Urinary bladder (tissue), 4 donors: Measurements from ENCODE around the gene SNRPN. TPM values are rescaled to one million over a fixed set of nuclear protein-coding genes. Genes with fewer than 3 reads are reported as not detected.
"Not testable (repeated sequence)": the region's sequence is repeated elsewhere in the genome, so short reads cannot be mapped to it uniquely, and the experiment has no call there.

Source experiments
- DNase-seq: peaks from one replicate; pipeline ENCODE4 v3.0.0-alpha.2; 2015; ENCODE audit errors: extremely low spot score
- H3K27ac ChIP-seq: one replicate; pipeline ENCODE4 v1.5.1; 2013; ENCODE audit warnings: low read depth, mild to moderate bottlenecking, moderate library complexity
- H3K36me3 ChIP-seq: one replicate; pipeline ENCODE4 v1.6.1; 2013; ENCODE audit warnings: mild to moderate bottlenecking, moderate library complexity; ENCODE audit not compliant: insufficient read depth
- H3K4me1 ChIP-seq: one replicate; pipeline ENCODE4 v1.6.1; 2013; ENCODE audit warnings: mild to moderate bottlenecking, moderate library complexity; ENCODE audit not compliant: insufficient read depth
- H3K4me3 ChIP-seq: one replicate; pipeline ENCODE4 v1.5.1; 2013; ENCODE audit warnings: low read depth, low read length
- WGBS: extraction: QIAGEN DNeasy Blood & Tissue Kit; methylation state at CpG from one replicate; pipeline ENCODE4 v1.1.7; 2013; 5-methylcytosine and 5-hydroxymethylcytosine counted together
- polyA plus RNA-seq: library from polyadenylated mRNA; stranded (reverse); fragments of 200-250 nt; gene quantifications from one replicate; pipeline ENCODE4 v1.2.3, GENCODE V29; 2013
- total RNA-seq: library from RNA; depleted of rRNA; stranded (reverse); fragments of >200 nt; gene quantifications from one replicate; pipeline ENCODE4 v1.2.3, GENCODE V29; 2014
- donor health status: healthy with polysubstance abuse.
- donor health status: healthy.

Gene SNRPN
- total RNA-seq: 98.8 TPM
- 130 TPM for polyA plus RNA-seq

DNA sequence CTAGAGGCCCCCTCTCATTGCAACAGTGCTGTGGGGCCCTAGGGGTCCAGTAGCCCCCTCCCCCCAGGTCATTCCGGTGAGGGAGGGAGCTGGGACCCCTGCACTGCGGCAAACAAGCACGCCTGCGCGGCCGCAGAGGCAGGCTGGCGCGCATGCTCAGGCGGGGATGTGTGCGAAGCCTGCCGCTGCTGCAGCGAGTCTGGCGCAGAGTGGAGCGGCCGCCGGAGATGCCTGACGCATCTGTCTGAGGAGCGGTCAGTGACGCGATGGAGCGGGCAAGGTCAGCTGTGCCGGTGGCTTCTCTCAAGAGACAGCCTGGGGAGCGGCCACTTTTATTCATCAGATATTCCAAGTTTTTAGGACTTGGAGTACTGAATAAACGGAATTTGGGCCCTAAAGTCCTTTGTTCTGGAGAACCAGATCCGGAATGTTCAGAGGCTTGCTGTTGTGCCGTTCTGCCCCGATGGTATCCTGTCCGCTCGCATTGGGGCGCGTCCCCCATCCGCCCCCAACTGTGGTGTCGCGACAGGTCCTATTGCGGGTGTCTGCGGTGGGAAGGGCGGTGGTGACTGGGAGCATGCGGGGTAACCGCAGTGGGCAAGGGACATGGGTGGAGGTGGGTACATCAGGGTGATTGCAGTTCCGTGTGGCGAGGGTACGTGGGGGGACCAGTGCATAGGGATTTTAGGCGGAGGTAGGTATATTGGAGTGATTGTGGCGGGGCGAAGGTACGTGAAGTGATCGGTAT is at the start of gene SNRPN, which contains the start of gene SNURF:
Gene SNRPN (plus strand): TSS at position 205 of the 748 bp plus-strand sequence. CDS start 19,467 bp downstream, outside the sequence.
Gene SNURF (plus strand): TSS at position 205 of the 748 bp plus-strand sequence. CDS start 62 bp downstream, at position 267.
- Histone ChIP-seq H3K36me3 (no peaks in the 10 kb centered on the region), H3K27ac (peak within 1 kb of the TSS; percentile 95), H3K4me3 (peak within 1 kb of the TSS; percentile 74), H3K4me1 (no peaks in the 10 kb centered on the region)
- 48% methylated on average over 47 of the region's 47 CpGs for WGBS
- DNase-seq: peak; percentile 10

DNA sequence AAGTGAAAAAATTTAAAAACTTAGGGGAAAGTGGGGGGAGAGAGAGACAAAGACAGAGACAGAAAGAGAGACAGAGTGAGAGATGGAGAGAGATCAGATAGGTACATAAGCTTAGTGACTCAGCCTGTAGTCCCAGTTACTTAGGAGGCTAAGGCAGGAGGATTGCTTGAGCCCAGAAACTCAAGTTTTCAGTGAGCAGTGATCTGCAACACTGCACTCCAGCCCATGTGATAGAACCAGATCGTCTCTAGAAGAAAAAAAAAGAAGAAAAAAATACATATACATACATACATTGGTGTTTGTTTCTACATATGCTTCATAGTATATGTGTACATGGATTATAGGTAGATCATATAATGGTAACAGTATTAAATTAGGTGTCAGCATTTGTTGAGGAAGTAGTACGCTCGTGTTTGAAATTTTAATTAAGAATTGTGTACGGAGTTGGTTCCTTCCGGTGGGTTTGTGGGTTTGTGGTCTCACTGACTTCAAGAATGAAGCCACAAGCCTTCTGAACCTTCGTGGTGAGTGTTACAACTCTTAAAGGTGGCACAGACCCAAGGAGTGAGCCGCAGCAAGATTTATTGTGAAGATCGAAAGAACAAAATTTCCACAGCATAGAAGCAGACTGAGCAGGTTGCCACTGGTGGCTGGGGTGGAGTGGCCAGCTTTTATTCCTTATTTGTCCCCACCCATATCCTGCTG is 38.3 kb upstream of the SNRPN start:
- DNase-seq: no peak
- H3K36me3 ChIP-seq: no peaks in the 10 kb centered on the region
- no peaks in the 10 kb centered on the region for H3K4me1 ChIP-seq
- H3K27ac ChIP-seq: no peak overlapping the region
- H3K4me3 ChIP-seq: no peak overlapping the region
- WGBS: 81% methylated on average over 8 of the region's 8 CpGs

DNA sequence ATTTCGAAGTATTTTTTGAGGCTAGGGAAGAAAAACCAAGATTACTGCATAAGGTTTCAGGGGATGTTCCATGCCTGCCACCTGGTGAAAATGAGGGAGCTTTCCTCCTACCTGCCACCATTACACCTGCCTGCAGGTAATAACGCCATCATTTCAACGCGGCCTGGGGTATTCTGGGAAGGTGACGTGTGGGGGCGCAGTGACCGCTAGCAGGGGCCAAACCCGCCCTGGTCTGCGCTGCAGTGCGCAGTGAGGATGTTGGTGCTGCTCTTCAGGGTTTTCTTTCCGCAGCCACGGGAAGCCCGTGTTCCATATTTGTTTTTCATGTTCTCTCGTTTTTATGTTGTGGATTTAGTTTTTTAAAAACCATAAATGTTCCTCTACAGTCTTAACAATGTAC is 37.4 kb upstream of the SNRPN start:
- no peak for DNase-seq
- Histone ChIP-seq H3K27ac (no peak overlapping the region), H3K36me3 (no peaks in the 10 kb centered on the region), H3K4me3 (no peak overlapping the region), H3K4me1 (no peaks in the 10 kb centered on the region)
- WGBS: 89% methylated on average over 14 of the region's 14 CpGs

DNA sequence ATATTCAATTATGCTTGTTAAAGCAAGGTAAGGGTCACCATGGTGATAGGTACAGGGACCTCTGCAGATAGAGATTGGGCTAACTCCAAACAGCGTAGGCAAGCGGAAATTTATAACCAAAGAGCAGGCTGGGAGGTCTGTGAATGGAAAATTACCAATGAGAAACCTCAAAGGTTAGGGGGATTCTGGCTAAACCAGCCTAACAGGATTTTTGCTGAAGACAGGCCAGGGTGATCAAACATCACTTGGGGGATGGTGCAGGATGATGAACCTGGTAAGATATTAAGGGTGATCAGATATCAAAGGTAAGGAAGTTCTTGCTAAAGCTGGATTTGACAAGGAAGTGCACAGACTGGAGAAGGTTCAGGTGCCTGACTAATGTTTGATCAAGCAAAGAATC is 35.3 kb upstream of the SNRPN start:
- WGBS: 76% methylated on average over 2 of the region's 2 CpGs
- no peak for DNase-seq
- Histone ChIP-seq H3K36me3 (no peaks in the 10 kb centered on the region), H3K4me1 (no peaks in the 10 kb centered on the region), H3K27ac (no peak overlapping the region), H3K4me3 (no peak overlapping the region)

DNA sequence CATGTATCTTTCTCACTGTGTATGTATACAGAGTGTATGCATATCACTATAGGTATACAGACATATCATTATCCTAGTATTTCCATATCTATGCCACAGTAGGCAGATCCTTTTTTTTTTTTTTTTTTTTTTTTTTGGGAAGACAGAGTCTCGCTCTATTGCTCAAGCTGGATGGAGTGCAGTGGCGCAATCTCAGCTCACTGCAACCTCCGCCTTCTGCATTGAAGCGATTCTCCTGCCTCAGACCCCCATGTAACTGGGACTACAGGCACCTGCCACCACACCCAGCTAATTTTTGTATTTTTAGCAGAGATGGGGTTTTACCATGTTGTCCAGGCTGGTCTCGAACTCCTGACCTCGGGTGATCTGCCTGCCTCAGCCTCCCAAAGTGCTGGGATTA is 32.0 kb upstream of the SNRPN start:
- H3K27ac ChIP-seq, H3K4me3 ChIP-seq, H3K4me1 ChIP-seq, DNase-seq, H3K36me3 ChIP-seq: not testable (repeated sequence)
- 84% methylated on average over 6 of the region's 6 CpGs for WGBS

DNA sequence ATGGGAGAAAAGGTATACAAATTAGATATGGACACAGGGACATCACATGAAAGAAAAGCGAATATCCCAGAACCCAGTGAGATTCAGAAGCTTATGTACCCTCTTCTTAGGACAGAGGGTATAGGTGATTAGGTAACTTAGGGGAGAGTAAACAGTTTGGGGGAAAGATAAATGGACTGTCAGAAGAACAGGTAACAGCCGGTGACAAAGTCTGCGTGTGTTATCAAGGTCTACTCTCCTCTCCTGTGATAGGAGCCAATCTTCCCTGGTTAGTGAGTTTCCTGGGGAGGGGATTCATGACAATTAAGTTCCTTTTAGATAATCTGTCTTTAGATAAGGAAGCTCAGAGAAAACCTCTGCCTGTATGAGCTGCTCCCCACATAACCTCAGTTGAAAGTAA is 30.6 kb upstream of the SNRPN start:
- no peak overlapping the region for H3K27ac ChIP-seq
- WGBS: 78% methylated on average over 3 of the region's 3 CpGs

DNA sequence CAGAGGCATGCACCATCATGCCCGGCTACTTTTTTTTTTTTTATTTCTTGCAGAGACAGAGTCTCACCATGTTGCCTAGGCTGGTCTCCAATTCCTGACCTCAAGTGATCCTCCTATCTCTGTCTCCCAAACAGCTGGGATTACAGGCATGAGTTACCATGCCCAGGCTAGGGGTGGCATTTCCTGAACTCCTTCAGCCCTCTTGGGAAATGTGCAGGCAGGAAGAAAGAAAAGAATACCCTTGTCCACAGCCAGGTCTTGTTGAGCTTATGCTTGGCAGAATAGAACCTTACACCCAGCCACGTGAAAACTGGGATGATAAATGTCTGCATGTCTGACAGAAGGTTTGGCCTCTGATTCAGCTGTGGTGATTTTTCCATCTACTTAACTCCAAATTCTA is 30.2 kb upstream of the SNRPN start:
- no peaks in the 10 kb centered on the region for H3K4me1 ChIP-seq
- WGBS: 62% methylated on average over 2 of the region's 2 CpGs

More for the DNA sequence above, 30.6 kb upstream of the SNRPN start:
- Histone ChIP-seq H3K4me3 (no peak overlapping the region), H3K4me1 (no peaks in the 10 kb centered on the region), H3K36me3 (no peaks in the 10 kb centered on the region)
- no peak for DNase-seq

DNA sequence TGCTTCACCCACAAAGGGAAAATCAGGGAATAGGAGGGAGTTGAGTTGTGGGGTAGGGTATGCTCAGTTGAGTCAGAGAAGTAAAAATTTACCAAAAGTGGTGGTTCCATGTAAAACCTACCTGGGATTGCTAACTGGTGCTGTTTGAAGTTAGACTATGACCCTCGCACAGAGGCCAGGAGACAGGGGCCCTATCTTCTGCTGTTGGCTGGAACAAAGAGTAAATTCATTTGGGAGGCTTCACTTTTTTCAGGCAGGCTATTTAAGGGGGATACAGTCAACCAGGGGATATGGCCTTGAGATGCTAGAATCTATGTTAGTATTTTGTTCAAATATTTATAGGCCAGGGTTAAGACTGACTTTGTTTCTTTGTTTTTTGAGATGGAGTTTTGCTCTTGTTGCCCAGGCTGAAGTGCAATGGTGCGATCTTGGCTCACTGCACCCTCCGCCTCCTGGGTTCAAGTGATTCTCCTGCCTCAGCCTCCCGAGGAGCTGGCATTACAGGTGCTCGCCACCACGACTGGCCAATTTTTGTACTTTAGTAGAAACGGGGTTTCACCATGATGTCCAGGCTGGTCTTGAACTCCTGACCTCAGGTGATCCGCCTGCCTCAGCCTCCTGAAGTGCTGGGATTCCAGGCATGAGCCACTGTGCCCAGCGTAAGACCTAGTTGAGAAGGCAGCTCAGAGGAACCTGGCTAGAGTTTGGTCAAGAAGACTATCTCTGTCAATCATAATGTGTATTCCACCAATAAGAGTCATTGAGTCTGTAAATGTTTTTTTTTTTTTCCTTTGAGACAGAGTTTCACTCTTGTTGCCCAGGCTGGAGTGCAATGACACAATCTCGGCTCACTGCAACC is 22.7 kb upstream of the SNRPN start:
- not testable (repeated sequence) for H3K4me3 ChIP-seq, H3K36me3 ChIP-seq, DNase-seq, H3K27ac ChIP-seq, H3K4me1 ChIP-seq
- WGBS: 85% methylated on average over 10 of the region's 10 CpGs

More for the DNA sequence above, 30.2 kb upstream of the SNRPN start:
- no peaks in the 10 kb centered on the region for H3K36me3 ChIP-seq
- H3K27ac ChIP-seq: no peak overlapping the region
- no peak overlapping the region for H3K4me3 ChIP-seq
- no peak for DNase-seq

DNA sequence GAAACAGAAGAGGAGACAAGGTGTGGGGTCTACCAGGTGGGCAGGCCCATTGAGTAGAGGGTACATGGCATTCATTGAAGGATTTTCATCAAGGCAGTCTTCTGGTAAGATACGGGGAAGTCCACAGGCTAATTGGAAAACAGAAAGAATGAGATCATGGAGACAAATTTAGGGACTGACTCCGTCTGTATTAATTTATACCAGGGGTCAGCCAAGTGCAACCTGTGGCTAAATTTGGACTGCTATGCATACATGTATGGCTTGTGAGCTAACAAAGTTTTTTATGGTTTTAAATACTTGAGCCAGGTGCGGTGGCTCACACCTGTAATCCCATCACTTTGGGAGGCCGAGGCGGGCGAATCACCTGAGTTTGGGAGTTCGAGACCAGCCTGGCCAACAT is 21.1 kb upstream of the SNRPN start:
- Histone ChIP-seq H3K4me3 (no peak overlapping the region), H3K4me1 (no peaks in the 10 kb centered on the region), H3K36me3 (no peaks in the 10 kb centered on the region), H3K27ac (no peak overlapping the region)
- WGBS: 85% methylated on average over 7 of the region's 7 CpGs
- DNase-seq: no peak

DNA sequence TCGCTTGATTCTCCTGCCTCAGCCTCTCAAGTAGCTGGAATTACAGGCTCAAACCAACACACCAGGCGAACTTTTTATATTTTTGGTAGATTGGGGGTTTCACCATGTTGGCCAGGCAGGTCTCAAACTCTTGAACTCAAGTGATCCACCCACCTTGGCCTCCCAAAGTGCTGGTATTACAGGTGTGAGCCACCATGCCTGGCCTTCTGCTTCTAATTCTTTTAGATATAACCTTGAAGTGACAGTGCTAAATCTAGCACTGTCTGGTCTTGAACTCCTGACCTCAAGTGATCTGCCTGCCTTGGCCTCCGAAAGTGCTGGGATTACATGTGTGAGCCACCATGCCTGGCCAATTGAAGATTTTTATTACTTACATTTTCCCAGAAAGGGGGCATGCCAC is 16.6 kb upstream of the SNRPN start:
- H3K4me1 ChIP-seq, DNase-seq, H3K27ac ChIP-seq, H3K36me3 ChIP-seq, H3K4me3 ChIP-seq: not testable (repeated sequence)
- 76% methylated on average over 3 of the region's 3 CpGs for WGBS

DNA sequence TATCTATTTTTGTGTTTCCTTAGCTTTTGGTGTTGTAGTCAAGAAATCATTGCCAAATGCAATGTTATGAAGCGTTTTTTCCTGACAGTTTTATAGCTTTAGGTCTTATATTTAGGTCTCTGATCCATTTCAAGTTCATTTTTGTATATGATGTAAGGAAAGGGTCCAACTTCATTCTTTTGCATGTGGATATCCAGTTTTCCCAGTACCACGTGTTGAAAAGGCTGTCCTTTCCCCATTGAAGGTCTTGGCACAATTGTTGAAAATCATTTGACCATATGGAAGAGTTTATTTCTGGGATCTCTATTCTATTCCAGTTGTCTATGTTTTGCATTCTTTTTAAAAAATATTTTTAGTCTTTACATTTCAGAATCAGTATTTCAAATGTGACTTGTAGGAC is 14.6 kb upstream of the SNRPN start:
- 34% methylated on average over 2 of the region's 2 CpGs for WGBS
- no peaks in the 10 kb centered on the region for H3K36me3 ChIP-seq
- DNase-seq: no peak
- H3K4me1 ChIP-seq: no peaks in the 10 kb centered on the region
- no peak overlapping the region for H3K27ac ChIP-seq
- H3K4me3 ChIP-seq: no peak overlapping the region

DNA sequence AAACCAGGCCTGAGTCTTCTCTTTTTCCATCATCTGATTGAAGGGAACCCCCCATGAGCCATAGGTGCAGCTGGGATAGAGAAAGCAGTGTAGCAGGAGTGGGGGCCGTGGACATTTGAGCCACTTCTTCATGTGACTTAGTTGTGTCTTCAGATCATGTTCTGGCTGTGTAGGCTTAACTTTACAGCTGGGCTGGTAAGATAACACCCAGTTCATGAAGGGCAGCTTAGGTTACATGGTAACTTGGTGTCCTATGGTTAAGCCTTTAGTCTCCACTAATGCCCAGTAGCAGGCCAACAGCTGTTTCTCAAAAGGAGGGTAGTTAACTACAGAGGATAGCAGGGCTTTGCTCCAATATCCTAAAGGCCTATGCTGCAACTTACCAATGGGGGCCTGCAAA is 11.4 kb upstream of the SNRPN start:
- Histone ChIP-seq H3K4me3 (no peak overlapping the region), H3K4me1 (no peaks in the 10 kb centered on the region), H3K36me3 (no peaks in the 10 kb centered on the region), H3K27ac (no peak overlapping the region)
- 55% methylated on average over 1 of the region's 1 CpG for WGBS
- DNase-seq: no peak

DNA sequence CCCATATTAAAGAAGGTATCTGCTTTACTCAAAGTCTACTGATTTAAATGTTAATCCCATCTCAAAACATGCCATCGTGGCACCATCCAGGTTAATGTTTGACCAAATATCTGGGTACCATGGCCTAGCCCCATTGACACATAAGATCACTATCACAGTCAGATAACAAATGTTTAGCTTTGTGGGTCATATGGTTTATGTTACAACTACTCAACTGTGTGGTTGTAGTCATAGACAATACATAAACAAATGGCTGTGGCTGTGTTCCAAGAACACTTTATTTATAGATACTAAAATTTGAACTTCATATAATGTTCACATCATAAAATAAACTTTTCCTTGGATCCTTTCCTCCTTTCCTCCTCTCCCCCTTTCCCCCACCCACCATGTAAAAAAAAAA is 9.8 kb upstream of the SNRPN start:
- WGBS: 20% methylated on average over 1 of the region's 1 CpG
- H3K4me1 ChIP-seq: no peaks in the 10 kb centered on the region
- no peak overlapping the region for H3K4me3 ChIP-seq
- no peaks in the 10 kb centered on the region for H3K36me3 ChIP-seq
- no peak for DNase-seq
- H3K27ac ChIP-seq: no peak overlapping the region
